Stimulated activated CD4-positive, alpha-beta T cell treated with anti-CD3 and anti-CD28 coated beads, Interleukin-4, amount 100 ng/mL, for 48 hours (primary cell): ENCODE results near the gene CFAP100.
A peak's percentile ranks its signal among the peaks of the same experiment; 100 is the strongest.

Experiments
- DNase-seq, 2 donors: peaks; one replicate each; pipeline ENCODE4 v3.0.0-alpha.2; 2020; ENCODE audit warnings: low read depth in 2 of 2

CFAP100 gene

DNA sequence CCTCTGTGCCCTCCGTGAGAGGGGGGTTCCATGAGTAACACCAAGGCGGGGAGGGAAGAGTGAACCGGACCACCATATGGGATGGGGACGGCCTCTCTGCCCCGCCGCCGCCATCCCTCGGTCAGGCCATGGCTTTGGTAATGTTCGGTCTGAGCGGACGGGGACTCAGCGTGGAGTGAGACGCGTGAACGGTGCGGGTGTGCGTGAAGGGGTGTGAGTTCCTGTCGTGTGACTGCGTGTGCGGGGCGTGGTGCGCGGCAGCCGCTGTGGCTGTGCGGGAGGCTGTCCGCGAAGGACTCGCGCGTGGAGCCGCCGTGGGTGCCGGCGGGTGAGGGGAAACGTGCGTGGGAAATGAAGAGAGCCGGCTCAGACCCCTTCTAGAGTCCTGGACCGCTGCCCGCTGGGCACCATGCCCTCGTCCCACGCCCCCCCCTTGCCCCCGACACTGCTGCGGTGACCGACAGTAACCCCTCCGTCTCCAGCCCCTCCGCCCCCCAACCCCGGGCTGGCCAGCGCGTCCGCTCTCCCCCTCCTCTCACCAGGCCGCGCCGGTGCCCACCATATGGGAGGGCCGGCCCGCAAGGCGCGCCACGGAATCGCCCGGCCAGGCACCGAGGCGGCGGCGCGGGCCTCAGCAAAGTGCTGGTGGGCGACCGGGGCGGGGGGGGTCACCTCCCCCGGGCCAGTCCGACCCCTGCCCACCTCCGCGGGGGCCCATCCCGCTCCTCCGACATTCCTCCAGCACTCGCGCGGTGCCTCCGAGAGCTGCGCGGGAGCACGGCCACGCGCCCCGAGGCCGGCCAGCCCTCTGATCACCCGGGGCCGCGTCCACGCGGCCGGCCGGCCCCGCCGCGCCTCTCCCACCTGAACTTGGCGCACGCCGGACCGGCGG is 38.1 kb upstream of the CFAP100 start:
- DNase-seq, result no peak

DNA sequence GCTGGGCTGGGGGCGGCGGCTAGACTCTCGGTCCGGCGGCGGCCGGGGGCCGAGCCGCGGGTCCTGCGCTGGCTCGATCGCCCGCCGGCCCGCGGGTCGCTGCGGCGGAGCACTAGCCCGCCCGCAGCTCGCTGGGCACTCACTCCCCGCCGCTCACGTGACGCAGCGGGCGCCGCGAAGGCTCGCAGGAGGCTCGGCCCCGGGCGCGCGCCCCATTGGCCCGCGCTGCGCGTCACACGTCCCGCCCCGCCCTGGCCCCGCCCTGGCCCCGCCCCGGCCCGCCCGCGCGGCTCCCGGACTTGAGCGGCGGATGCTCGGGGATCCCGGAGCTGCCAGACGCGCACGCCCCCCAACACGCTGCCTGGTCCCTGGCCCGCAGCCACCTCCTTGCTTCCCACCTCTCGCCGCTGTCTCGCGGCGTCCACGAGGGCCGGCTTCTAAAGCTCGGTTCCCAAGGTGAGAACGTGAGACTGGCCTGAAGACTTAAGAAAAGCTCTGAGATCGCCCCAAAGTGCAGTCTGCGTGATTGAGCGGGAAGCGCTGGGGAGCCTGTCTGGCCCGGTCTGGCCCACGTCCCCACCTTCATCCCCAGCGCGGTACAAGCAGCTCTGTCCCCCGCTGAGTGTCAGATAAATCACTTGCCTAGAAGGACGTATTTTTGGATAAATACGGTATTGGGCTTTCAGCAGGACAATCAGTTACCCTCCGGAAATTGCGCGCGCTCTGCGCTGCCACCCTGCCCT is 37.2 kb upstream of the CFAP100 start, which contains the start of gene KLF15:
Gene KLF15, minus strand, starts transcription at position 114 of the 743 bp plus-strand sequence. CDS start 4,486 bp downstream, outside the sequence.
- DNase-seq, result peak; percentile 69 to 78

GRCh38 chr3:126358038-126358815 is 36.5 kb upstream of the CFAP100 start:
- no peak for DNase-seq

DNA sequence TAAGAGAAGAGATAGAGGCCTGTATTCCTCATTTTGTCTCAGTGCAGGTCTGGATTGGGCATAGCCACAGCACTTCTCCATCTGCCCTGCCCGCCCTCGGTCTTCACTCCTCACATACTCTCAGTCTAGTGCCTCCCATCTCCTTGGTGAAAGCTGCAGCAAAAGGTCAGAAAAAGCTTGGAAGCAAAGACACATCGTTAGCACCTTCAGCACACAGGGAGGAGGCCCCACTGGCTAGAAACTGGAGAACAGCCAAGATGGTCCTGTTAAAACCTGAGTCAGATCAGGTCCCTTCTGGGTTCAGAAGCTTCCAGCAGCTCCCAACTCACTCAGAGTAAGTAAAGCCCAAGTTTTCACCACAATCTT is 35.9 kb upstream of the CFAP100 start:
- DNase-seq, result no peak

DNA sequence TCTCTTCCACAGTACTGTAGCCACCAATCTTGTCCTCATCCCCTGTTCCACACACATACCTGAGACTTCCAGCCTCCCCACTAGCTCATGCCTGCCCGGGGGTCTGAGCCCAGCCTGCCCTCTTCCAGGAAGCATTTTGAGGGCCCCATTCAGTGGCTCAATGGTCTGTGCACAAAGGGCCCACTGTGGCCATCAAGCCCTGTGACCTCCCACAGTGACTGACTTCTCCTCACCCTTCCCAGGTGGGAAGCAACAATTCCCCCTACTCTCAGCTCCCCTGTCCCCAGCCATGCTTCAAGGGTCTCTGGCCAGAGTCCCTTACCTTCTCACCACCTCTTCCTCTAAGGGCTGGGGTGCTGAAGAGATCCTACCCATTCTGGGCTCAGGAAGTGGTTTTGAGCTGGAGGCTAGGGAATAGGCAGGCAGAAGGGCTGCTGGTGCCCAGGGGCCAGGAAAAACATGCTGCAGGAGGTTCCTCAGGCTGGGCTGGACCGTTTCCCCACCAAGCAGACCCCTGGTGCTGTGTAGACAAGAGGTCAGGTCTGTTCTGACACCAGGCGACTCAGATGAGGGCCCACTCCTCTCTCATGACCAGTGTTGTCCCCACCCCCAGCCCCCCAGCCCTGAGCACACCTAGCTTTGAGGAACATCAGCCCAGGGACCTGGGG is 34.5 kb upstream of the CFAP100 start:
- DNase-seq, result no peak

GRCh38 chr3:126360714-126361060 is 34.0 kb upstream of the CFAP100 start:
- no peak for DNase-seq

GRCh38 chr3:126361211-126361610 is 33.5 kb upstream of the CFAP100 start:
- DNase-seq, result no peak

DNA sequence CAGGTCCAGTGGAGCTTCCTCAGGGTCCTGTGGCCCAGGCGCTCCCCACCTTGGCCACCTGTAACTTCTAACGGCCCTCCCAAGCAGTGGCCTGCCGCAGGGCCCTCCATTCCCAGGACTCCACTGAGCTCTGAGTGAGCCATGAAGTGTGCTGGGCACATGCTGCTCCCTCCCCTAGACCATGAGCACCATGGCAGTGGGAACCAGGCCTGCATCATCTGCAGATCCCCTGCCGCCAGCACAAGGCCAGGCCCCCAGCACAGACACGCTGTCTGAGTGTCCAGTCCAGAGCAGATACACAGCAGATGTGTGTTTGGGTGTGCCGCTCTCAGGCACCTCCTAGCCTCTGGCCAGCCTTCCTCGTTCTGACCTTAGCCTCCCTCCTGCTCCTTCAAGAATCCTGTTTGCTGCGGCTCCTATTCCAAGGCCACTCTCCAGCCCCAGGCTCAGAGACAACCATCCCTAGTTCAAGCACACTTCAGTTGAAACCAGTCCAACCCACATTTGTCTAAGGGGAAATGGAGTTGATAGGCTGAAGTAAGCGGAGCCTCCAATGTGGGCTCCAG is 30.5 kb upstream of the CFAP100 start:
- DNase-seq, result no peak

GRCh38 chr3:126364731-126365301 is 29.9 kb upstream of the CFAP100 start:
- no peak for DNase-seq

GRCh38 chr3:126365351-126366277 is 29.1 kb upstream of the CFAP100 start:
- no peak for DNase-seq

GRCh38 chr3:126367316-126367805 is 27.3 kb upstream of the CFAP100 start:
- DNase-seq, result no peak

- no peak for DNase-seq
Observed at GRCh38 chr3:126369490-126369889, 25.2 kb upstream of the CFAP100 start.

DNA sequence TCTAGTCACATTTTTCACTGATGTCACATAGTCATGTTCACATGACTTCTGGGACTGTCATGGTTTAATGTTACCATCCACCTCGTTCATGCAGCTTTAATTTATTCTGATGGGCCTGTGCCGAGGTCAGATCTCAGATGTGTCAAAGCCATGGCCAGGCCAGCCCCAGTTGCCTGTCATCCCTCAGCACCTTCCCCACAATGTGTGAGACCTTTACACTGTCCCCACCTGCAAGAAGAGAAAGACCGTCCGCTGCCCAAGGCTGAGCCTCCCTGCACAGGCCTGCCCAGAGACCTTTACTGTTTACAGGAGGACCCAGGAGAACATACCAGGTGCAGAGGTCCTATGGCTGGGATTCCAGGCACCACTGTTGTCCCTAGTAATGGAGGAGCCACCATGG is 24.7 kb upstream of the CFAP100 start:
- DNase-seq, result no peak

DNA sequence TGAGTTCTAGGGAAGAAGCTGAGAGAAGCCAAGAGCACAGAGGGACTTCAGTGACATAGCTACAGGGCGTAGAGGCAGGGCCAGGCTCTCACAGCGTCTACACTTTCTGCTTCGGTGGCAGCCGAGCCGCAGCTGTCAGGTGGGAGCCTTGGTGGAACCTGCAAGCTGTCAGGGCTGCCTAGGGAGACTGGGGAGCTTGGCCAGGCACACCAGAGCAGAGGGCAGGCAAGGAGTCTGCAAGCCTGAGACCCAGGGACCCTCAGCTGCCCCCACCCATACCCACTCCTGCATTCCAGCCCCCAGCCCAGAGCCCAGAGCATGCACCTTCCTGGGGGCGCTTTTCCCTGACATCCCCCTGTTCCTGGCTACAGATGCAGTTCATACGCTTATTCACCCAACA is 24.1 kb upstream of the CFAP100 start:
- no peak for DNase-seq

GRCh38 chr3:126371096-126371705 is 23.5 kb upstream of the CFAP100 start:
- no peak for DNase-seq

DNA sequence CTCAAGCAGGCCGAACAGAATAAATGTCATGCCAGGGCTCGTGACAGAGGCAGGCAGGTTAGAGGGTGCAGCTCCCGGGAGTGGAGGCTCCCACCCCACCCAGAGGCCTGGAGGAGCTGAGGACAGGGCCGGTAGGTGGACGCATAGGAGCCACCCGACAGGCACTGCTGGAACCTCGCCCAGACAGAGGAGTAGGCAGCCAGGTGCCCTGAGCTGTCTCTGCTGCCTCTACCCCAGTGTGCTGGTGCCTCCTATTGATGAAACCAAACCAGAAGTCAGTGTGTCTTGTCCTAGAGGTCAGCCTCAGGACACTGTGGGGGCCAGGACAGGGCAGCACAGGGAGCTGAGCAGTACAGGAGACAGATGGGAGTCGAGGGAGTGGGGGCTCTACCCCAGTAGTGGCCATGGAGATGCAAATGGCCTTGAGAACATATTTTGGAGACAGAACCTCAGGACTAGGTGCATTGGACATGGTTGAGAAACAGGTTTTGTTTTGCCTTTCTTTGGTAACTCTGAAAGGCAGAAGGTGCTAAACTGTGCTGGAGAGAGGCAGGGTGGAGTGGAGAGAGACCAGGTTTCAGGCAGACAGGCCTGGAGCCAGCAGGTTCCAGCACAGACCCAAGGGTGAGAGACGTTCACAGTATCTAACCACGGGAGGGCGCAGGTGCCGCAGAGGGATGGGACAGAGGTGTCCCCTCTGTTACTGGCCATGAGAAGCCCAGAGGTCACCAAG is 22.1 kb upstream of the CFAP100 start:
- DNase-seq, result no peak

DNA sequence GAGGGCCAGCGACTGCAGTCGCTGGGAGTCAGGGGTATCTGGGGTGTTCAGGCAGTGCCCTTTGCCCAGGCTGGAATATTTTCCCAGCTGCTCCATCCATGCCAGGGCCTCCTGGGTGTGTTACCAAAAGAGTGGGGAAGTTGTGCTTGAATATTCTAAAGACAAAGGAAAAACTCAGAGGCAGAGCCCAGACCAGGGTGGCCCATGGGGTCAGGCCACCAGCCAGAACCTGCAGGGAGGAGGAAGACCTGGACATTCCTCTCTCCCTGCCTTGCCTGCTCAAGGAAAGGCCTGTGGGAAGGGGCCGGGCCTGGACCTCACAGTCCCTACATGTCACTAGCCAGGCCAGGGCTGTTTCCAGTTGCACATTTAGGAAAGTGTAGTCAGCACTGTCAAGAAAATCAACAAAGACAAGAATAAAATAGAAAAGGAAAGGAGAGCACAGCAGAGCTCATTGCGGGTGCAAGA is 21.5 kb upstream of the CFAP100 start:
- no peak for DNase-seq
